ENCODE measurements around the gene VKORC1.

Gene VKORC1

DNA sequence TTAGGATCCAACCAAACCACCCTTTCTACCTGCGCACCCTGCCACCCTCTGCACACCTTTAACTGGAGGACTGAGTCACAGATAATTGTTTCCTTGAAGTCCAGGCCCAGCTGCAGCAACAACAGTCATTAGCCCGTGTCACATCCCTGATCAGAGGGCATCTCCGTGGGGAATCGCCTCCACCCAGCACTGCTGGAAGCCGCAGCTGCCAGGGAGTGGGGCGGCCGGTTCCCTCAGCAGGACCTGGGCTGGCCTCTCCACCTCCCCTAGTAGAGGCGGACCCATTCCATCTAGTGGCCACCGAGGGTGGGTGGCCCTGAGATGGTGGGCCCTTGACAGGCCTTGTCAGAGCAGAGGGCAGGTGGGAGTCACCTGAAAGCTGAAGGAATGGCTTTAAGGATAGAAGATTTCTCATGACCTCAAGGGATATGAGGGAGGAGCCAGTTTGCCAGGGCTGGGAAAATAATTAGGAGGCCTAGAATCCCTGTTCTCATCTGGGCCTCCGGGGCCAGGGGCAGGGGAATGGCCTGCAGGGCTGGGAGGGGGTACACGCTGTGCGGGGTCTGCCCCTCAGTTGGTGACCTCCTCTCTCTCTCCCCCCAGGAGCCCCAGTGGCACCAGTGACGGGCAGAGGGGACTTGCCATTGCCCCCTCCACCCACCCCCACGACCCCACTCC, 12.1 kb downstream of the VKORC1 start:
- peak; percentile 22 for DNase-seq (ENCODE audit: low spot score)

DNA sequence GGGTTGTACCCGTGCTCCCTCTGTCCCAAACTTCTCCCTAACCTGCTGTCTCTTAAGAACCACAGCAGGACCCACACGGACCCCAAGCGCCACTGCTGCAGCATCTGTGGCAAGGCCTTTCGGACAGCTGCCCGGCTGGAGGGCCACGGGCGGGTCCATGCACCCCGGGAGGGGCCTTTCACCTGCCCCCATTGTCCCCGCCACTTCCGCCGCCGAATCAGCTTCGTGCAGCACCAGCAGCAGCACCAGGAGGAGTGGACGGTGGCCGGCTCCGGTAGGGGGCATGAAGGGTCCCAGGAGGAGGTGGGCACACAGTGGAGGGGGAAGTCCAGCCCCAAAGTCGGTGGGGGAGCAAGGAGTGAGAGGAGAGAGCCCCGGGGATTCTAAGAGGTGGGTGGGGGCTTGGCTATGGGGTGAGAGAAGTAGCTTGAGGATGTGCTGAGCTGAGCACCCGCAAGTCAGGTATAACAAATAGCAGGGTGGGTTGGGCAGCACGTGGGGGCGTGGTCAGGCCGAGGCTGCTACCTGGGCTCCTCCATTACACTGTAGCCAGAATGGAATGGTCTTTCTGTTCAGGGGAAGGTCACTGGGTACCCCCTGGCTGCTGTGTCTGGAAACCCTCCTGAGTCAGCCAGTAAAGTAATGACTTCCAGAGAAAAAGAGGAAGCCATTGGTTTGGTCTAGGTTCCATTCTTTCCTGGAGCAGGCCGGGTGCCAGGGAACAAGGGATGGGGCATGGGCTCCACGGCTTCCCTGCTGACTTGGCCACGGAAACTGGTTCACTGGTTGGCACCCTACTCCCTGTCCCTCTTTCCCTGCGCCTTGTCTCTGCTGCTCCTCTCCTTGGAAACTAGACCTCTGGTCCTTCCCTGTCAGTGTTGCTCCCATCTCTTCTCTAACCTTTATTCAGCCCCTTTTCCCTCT, 12.9 kb downstream of the VKORC1 start:
- peak; percentile 22 for DNase-seq (ENCODE audit: low spot score)

DNA sequence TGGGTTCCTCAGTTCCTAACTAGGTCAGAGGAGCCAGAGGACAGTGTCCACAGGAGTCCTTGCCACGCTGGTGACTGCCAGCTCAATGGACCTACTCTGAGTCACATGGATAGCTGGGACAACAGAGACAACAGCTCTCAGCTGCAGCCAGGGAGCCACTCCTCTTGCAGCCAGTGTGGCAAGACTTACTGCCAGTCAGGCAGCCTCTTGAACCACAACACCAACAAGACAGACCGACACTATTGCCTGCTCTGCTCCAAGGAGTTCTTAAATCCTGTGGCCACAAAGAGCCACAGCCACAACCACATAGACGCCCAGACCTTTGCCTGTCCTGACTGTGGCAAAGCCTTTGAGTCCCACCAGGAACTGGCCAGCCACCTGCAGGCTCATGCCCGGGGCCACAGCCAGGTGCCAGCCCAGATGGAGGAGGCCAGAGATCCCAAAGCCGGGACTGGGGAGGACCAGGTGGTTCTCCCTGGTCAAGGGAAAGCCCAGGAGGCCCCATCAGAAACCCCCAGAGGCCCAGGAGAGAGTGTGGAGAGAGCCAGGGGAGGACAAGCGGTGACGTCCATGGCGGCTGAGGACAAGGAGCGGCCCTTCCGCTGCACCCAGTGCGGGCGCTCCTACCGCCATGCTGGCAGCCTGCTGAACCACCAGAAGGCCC, 13.7 kb downstream of the VKORC1 start:
- DNase-seq (ENCODE audit: low spot score): peak; percentile 15

DNA sequence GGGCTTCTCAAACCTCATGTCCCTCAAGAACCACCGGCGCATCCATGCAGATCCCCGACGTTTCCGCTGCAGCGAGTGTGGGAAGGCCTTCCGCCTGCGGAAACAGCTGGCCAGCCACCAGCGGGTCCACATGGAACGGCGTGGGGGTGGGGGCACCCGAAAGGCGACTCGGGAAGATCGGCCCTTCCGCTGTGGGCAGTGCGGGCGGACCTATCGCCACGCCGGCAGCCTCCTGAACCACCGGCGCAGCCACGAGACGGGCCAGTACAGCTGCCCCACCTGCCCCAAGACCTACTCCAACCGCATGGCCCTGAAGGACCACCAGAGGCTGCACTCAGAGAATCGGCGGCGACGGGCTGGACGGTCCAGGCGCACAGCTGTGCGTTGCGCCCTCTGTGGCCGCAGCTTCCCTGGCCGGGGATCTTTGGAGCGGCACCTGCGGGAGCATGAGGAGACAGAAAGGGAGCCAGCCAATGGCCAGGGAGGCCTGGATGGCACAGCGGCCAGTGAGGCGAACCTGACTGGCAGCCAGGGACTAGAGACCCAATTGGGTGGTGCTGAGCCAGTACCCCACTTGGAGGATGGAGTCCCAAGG, 14.5 kb downstream of the VKORC1 start:
- peak; percentile 15 for DNase-seq (ENCODE audit: low spot score)

DNA sequence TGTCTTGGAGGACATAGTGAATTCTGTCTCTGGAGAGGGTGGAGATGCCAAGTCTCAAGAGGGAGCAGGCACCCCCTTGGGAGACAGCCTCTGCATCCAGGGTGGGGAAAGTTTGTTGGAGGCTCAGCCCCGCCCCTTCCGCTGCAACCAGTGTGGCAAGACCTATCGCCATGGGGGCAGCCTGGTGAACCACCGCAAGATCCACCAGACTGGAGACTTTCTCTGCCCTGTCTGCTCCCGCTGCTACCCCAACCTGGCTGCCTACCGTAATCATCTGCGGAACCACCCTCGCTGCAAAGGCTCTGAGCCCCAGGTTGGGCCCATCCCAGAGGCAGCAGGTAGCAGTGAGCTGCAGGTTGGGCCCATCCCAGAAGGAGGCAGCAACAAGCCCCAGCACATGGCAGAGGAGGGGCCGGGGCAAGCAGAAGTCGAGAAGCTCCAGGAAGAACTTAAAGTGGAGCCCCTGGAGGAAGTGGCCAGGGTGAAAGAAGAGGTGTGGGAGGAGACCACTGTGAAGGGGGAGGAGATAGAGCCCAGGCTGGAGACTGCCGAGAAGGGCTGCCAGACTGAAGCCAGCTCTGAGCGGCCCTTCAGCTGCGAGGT, 15.2 kb downstream of the VKORC1 start:
- peak; percentile 22 for DNase-seq (ENCODE audit: low spot score)

DNA sequence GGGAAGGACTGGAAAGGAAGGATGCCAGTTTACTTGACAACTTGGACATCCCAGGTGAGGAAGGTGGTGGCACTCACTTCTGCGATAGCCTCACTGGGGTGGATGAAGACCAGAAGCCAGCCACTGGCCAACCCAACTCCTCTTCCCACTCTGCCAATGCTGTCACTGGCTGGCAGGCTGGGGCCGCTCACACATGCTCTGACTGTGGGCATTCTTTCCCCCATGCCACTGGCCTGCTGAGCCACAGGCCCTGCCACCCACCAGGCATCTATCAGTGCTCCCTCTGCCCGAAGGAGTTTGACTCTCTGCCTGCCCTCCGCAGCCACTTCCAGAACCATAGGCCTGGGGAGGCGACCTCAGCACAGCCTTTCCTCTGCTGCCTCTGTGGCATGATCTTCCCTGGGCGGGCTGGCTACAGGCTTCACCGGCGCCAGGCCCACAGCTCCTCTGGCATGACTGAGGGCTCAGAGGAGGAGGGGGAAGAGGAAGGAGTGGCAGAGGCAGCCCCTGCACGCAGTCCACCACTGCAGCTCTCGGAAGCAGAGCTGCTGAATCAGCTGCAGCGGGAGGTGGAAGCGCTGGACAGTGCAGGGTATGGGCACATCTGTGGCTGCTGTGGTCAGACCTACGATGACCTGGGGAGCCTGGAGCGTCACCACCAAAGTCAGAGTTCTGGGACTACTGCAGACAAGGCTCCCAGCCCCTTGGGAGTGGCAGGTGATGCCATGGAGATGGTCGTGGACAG, 15.8 kb downstream of the VKORC1 start:
- peak; percentile 9 for DNase-seq (ENCODE audit: low spot score)

DNA sequence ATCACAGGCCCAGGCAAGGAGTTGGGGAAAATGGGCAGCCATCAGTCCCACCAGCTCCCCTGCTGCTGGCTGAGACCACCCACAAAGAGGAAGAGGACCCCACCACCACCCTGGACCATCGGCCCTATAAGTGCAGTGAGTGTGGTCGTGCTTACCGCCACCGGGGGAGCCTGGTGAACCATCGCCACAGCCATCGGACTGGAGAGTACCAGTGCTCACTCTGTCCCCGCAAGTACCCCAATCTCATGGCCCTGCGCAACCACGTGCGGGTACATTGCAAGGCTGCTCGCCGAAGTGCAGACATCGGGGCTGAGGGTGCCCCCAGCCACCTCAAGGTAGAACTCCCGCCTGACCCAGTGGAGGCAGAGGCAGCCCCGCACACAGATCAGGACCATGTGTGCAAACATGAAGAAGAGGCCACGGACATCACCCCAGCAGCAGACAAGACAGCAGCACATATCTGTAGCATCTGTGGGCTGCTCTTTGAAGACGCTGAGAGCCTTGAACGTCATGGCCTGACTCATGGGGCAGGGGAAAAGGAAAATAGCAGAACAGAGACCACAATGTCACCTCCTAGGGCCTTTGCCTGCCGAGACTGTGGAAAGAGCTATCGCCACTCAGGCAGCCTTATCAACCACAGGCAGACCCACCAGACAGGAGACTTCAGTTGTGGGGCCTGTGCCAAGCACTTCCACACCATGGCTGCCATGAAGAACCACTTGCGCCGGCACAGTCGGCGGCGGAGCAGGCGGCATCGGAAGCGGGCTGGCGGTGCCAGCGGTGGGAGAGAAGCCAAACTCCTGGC, 16.8 kb downstream of the VKORC1 start:
- DNase-seq (ENCODE audit: low spot score): peak; percentile 14

DNA sequence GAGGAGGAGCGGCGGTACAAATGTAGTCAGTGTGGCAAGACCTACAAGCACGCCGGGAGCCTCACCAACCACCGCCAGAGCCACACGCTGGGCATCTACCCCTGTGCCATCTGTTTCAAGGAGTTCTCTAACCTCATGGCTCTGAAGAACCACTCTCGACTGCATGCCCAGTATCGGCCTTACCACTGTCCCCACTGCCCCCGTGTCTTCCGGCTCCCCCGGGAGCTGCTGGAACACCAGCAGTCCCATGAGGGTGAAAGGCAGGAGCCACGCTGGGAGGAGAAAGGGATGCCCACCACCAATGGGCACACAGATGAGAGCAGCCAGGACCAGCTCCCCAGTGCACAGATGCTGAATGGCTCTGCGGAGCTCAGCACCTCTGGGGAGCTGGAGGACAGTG, 17.6 kb downstream of the VKORC1 start:
- no peak for DNase-seq (ENCODE audit: low spot score)

DNA sequence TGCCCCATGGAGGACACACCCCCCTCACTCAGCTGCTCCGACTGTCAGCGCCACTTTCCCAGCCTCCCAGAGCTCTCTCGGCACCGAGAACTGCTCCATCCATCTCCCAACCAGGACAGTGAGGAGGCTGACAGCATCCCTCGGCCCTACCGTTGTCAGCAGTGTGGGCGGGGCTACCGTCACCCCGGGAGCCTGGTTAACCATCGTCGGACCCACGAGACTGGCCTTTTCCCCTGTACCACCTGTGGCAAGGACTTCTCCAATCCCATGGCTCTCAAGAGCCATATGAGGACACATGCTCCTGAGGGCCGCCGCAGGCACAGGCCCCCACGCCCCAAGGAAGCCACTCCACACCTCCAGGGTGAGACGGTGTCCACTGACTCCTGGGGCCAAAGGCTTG, 18.3 kb downstream of the VKORC1 start:
- DNase-seq (ENCODE audit: low spot score): no peak

DNA sequence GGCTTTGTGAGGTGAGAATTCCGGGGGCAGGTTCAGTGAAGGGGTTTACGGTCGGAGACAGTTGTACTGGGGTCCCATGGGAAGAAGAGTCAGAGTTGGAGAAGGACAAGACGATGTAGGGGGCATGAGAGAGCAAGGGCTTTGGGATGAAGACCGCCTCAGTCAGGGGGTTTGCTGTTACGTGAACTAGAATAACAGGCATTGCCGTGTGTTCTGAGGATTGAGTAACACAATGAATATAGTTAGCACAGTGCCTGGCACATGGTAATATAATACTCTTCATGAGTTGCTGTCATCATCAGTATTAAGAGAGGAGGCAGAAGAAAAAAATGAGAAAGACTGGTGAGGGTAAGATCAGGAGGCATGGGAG, 19.8 kb downstream of the VKORC1 start:
- no peak for DNase-seq (ENCODE audit: low spot score)

DNA sequence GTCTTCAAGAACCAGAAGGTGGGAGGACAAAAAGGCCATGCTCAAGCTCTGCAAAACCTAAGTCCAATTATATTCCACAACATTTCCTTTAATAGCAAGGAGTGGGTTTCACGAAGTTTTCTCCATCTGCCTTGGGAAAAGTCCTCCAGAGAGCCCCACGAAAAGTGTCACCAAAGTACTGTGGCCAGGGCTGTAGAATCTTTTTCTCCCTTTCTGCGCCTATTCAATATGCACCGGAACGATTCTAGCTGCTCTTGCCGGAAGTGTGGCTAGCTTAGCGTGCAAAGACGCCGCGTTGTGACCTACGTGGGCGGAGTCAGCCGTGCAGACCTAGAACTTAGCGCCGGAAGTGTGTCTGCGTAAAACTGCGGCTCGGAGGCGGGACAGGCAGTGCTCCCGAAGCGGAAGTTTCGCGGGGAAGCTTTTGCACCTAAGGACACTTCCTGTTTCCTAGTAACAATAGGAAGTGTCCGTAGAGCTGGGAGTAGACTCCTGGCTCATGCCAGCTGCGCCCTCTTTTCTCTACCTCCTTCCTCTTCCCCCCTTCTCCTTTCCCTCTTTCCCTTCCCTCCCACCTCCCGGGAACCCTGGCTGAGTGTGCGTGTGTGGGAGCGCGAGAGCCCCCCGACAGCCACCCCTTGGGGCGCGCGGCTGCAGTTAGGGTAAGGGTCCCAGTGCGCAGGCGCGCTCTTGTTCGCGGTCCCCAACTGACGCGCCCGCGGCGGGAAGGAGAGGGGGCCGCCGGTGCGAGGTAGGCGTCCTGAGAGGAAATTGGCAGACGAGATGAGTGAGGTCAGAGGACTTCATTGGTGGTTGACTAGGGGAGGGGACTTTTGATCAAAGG, 20.4 kb downstream of the VKORC1 start, which contains the start of the genes ZNF646 and ZNF668:
Gene ZNF646 (plus strand): TSS at position 453 of the 844 bp plus-strand sequence. CDS start 1,903 bp downstream, outside the sequence.
Gene ZNF668 (minus strand): TSS at position 271 of the 844 bp plus-strand sequence. CDS start 9,781 bp downstream, outside the sequence.
- peak; percentile 89 for DNase-seq (ENCODE audit: low spot score)

DNA sequence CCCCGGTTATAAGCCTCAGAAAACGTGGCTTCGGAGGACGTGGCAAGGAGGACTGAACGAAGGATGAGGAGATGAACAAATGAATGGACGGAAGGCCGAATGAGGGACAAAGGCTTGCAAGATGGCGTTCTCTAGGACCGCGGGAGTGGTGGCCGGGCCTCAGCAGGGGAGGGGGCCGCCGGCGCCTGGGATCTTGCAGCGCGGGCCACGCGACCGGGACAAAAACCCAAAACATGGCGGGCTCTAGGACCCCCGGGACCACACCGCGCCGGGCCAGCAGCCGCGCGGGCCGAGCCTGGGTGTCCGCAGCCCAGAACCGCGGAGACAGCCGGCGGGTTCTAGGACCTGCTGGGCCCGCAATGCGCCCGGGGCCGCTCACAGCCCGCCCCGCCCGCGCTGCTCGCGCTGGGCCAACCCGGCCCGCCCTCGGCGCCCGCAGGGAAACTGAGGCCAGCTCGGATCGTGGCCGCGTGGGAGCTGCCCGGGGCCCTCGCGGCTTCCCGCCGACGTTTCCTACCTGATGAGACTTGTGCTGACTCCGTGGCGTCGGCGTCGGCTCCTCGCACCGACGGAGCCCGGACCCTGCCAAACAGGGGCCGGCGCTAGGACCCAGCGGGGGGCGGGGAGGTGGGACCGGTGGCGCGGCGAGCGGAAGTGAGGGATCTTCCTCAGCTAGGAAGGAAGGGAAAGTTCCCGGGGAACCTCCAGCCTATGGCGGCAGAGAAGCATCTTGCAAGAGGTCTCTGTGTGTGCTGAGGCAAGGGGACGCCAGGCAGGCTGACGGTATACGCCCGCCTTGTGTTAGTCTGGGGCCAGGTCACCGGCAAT, 21.2 kb downstream of the VKORC1 start:
- peak; percentile 88 for DNase-seq (ENCODE audit: low spot score)

DNA sequence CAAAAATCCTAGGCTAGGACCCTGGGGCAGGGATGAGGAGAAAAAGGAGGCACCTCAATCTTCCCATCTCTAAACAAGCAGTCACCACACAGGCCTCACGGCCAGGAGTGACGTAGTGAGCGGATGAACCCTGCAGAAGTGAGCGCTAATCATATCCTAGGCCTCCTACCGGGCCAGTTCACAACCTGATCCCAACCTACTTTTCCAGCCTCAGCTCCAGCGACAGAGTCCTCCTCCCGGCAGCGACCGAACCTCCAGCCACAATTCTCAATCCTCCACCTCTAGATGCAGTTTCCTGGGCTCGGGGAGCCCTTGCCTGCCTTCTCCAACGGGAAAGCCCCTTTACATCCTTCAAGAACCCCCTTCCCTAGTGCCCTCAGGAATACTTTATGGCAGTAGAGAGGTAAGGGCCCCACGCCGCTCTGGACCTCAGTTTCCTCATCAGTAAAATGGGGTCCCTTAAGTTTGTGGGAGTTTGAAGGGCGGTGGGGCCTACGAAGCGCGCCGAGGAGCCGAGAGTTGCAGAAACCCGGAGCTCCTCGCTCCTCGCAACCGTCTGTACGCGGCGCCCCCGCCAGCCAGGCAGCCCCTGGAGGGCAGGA, 22.0 kb downstream of the VKORC1 start:
- peak; percentile 30 for DNase-seq (ENCODE audit: low spot score)

DNA sequence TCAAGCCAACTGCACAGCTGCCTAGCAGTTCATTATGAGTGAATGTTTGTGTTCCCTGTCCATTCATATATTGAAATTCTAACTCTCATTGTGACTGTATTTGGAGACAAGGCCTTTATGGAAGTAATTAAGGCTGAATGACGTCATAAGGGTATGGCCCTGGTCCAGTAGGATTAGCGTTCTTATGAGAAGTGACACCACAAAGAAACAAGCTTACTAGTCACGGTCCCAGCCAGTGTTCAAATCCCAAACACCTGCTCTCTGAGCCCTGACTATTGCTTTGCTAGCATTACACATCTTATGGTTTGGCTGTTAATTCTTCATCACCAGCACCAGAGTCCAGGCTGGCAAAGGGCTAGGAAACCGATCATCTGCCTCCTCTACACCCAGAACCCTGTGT, 22.7 kb downstream of the VKORC1 start:
- peak; percentile 22 for DNase-seq (ENCODE audit: low spot score)

DNA sequence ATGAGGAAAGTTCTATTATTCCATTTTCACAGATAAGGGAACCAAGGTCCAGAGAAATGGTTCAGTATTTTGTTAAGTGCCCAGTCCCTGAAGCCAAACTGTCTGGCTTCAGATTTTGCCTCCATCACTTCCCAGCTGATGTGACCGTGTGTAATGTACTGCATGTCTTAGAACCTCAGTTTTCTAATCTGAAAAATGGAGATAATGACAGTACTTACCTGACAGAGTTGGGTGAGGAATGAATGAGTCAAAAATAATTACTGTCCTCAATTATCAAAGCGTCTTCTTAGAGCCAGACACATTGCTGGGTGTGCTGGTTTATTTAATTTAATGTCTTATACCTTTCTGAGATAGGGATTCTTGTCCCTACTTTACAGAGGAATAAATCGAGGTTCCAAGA, 27.3 kb downstream of the VKORC1 start:
- no peak for DNase-seq (ENCODE audit: low spot score)

DNA sequence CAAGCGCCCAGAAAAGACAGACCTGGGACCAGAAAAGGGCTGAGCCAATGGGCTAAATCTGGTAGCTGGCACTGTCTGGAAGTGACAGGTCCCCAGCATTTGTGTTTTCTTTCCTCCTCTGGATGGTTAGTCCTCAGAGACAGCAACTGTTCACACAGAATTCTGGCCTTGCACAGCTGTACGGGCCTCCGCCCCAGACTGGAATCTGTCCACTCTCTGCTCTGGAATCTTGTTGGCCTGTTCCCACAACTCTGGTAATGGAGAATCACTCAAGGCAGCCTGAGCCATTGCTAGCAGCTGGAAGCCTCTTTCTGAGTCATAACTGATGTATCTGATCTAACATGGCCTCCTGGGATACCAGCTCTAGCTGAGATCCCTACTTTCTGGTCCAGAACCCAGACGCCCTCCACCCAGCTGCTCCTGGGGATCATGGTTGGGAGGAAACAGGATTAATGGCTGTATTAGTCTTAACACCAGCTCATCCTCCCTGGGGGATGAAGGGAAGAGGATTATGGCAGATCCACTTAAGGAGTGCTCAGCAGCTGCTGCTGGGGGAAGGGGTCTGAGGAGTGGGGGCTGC, 29.6 kb downstream of the VKORC1 start:
- DNase-seq (ENCODE audit: low spot score): peak; percentile 90

DNA sequence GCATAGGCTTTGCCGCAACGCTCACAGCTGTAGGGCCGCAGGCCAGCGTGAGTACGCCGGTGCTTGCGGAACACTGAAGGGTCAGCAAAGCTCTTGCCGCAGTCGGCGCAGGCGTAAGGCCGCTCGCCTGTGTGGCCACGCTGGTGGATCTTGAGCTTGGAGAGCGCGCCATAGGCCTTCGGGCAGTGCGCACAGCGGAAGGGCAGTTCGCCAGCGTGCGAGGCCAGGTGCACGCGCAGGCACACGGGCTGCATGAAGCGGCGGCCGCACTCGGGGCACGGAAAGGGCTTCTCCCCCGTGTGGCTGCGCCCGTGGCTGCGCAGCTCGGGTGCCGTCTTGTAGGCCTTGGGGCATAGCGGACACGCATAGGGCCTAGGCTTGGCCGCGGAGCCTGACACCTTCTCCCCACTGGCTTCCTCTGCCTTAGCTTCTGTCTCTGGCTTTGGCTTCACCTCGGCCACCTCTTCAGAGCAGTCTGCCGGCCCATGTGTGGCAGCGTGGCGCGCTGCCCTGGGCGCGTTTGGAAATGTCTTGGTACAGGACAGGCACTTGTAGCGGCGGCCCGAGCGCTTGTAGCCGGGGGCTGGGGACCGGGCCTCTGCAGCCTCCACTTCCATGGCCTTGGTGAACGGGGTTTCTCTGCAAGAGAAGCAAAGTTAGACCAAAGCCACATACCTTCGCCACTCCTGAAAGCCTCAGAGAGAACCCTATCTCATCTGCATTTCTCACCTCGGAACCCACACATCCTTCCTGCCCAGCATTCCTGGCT, 30.6 kb downstream of the VKORC1 start:
- DNase-seq (ENCODE audit: low spot score): peak; percentile 14
